ENCODE data around the gene TTC34.

DNA sequence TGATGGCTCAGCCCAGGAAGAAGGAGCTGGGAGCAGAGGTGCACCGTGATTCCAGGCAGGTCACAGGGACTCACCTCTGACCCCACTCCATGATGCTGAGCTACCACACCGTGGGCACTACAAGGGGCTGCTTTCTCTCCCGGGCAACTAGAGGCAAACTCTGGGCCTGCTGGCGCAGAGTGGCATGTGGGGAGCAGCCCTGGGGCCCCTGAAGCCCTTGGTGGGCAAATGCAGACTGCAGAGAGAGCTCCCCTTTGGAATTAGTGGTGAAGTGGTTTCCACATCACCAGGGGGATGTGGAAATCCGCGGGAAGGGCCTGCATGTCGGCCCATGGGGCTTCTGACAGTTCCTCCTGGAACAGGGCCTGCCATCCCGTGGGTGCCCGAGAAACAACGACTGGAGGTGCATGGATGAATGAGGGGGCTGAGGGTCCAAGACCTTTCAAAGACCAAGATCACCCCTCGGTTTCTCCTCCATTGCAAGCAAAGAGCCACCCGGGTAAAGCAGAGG is 156.8 kb downstream of the TTC34 start:
- no peak for TF ChIP-seq CTCF (IDR thresholded peaks at IDR 0.05; ENCODE audit: borderline replicate concordance, extremely low read depth, low read length, poor library complexity, severe bottlenecking)
- no peak for TF ChIP-seq EZH2 (IDR thresholded peaks at IDR 0.05; ENCODE audit: borderline replicate concordance, low read depth, low read length, severe bottlenecking)

Data from DND-41 (cell line).